Gastrocnemius medialis (tissue), 4 donors: Measurements from ENCODE around the gene OR1E2.
"Not testable (repeated sequence)": the region's sequence is repeated elsewhere in the genome, so short reads cannot be mapped to it uniquely, and the experiment has no call there.

ENCODE experiments used
- CTCF ChIP-seq, 5 experiments: fragments of 450-650 bp in 3 of 5; fragments of 200-600 bp in 2 of 5; sonication (generic) in 2 of 5; IDR thresholded peaks in 4 of 5; conservative IDR thresholded peaks in 1 of 5; 1 replicate in 4 of 5; 2 replicates in 1 of 5; pipeline ENCODE4 v1.5.1; 2016 to 2019; ENCODE audit warnings: antibody characterized with exemption in 5 of 5, mild to moderate bottlenecking in 3 of 5, moderate library complexity in 3 of 5
- POLR2A ChIP-seq, 2 donors: fragments of 450-650 bp; IDR thresholded peaks; one replicate each; pipeline ENCODE4 v1.6.1; 2017; ENCODE audit warnings: antibody characterized with exemption in 2 of 2, mild to moderate bottlenecking in 2 of 2, moderate library complexity in 2 of 2

- TF ChIP-seq CTCF (IDR thresholded peaks at IDR 0.05 in 4 of 5, conservative IDR thresholded peaks at IDR 0.05 in 1 of 5); POLR2A (IDR thresholded peaks at IDR 0.05): not testable (repeated sequence)
Observed at GRCh38 chr17:3412216-3412615, 21.4 kb downstream of the OR1E2 start.
